GM21423 (cell line): ENCODE data around the gene TIA1.
"Not testable (repeated sequence)": the region's sequence is repeated elsewhere in the genome, so short reads cannot be mapped to it uniquely, and the experiment has no call there.

Source experiments
- ATAC-seq: cut with Tn5 transposase; IDR thresholded peaks from one replicate; pipeline ENCODE4 v1.9.1; 2021; ENCODE audit warnings: mild to moderate bottlenecking, moderate library complexity; ENCODE audit not compliant: unreplicated experiment

TIA1 gene

DNA sequence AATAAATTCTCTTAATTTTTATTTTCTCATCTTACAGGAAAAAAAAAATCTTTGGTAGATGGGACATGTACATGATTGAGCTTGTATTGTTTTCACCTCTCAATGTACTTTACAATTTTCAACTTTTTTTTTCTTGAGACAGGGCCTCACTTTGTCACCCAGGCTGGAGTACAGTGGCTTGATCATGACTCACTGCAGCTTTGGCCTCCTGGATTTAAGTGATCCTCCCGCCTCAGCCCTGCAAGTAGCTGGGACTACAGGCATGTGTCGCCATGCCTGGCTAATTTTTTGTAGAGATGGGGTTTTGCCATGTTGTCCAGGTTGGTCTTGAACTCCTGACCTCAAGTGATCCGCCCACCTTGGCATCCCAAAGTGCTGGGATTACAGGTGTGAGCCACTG is 25.1 kb downstream of the TIA1 start:
- not testable (repeated sequence) for ATAC-seq

- no peak for ATAC-seq
These were observed 33.4 kb downstream of the TIA1 start for GRCh38 chr2:70214953-70215549.

DNA sequence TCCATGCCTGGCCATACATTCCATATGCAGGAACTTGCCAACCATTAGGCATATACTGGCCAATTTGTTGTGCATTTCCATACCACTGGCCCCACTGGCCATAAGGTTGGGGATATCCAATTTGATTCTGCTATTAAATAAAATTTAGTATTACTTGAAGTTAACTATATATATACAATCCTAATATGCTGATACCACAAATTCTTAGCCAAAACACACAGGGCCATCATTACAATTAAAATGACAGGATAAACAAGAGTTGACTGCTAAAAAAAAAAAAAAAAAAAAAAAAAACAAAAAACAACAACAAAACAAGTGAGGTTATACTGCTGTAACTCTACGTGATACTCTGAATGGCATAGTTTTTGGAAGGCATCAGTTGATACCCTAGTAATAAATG is 34.1 kb downstream of the TIA1 start:
- ATAC-seq: no peak

DNA sequence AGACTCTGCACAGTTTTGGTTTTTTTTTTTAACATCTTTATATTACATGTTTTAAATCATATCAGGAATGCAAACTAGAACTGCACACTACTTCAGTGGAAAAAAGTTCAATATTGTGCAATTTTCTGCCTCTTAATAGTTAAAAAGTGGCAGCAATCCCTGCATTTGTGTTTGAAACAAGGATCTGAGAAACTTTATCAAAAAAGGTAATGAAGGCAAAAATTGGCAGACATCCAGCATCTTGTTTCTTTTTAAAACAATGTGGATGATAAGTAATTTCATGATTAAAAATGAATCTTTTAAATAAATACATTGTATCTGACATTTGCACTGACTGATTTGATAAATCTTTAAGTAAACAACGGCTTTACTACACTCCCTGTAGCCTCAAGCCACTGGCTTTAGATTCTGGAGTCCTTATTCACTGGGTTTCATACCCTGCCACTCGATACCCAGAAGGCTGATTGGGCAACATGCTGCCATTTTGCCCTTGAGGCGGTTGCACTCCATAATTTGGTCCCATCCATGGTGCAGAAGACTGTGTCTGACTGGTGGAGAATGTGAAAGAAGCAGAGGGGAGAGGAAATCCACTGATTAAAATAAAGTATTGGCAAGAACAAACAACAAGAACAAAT is 36.0 kb downstream of the TIA1 start:
- no peak for ATAC-seq

DNA sequence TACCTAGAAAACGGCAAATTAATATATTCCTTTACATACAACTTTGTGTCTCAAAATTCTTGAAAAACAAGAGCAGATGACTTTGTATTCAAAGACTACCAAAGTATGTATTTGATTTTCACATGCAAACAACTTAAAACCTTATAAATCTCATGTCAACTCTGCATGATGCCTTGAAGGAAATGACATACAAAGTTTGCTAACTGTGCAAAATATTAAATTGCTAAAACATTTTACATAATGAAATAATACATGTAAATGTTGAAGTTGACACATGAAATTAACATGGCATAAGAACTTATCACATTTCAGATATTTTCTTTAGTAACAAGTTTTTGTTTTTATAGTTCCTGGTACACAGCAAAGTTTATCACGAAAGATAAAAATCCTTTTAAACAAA is 36.8 kb downstream of the TIA1 start:
- no peak for ATAC-seq

DNA sequence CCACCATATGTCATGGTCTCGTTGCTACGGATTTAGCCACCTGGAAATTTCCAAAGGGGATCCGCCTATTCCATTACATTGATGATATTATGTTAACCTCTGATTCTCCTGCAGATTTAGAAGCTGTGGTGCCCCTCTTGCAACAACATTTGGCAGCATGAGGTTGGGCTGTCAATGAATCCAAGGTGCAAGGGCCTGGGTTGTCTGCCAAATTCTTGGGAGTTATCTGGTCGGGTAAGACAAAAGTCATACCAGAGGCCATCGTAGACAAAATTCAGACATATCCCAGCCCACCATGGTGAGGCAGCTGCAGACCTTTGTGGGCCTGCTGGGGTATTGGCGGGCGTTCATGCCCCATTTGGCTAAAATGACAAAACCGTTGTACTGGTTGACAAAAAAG is 44.0 kb downstream of the TIA1 start:
- no peak for ATAC-seq

DNA sequence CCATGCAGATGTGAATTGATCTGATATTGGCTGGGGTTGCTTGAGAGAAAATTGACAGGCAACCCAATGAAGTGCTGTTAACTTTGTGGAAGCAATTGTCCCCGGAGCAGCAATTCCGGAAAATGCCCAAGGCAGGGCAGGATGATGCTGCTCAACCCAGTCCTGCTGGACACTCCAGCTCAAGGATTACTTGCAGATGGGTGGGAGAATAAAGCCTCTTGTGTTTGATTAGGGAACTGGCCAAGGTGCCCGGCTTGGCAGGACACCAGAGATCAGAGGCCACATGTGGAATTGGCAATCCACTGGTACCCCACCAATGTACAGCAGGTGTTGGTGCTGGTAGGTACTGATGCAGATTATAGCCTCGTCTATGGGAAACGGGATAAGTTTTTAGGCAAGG is 45.3 kb downstream of the TIA1 start:
- no peak for ATAC-seq

DNA sequence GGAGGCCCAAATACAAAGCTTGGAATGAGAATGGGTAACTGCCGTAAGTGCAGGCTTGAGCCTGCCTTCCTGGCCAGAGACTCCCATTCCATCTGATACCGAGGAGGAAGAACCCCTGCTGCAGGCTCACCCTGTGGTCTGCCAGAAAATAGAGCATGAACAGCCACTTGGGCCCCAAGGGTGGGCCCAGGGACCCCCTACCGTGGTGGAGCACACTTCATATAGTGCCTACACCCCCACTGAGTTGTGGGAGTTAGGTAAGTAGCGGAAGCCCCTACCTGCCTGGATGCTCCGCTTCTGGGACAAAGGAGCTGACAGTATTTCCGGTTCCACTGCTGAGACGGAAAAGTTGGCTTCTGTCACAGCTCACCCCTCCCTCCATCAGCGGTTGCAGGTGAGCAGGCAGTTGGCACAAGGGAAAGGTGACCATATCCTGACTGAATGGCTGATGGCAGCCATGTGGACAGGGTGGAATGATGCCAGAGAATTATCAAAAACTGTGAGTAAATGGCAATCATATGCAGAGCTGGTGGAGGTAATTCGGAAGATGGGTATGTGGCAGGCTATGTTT is 46.1 kb downstream of the TIA1 start:
- ATAC-seq: no peak

GRCh38 chr2:70201831-70202230 is 46.6 kb downstream of the TIA1 start:
- ATAC-seq: no peak

DNA sequence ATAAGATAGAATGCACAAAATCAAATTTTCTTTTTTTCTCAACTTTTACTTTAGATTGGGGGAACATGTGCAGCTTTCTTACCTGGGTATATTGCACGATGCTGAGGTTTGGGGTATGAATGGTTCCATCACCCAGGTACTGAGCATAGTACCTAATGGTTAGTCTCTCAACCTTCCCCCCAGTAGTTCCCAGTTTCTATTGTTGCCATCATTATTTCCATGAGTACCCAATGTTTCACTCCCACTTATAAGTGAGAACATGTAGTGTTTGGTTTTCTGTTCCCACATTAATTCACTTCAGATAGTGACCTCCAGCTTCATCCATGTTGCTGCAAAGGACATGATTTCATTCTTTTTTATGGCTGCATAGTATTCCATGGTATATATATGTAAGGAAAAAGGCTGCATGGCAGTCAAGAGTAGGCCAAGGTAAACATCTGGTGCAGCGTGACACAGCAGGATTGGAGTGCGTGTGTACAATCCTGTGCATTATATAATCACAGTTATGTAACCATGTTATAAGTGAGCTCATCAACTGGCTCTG is 47.1 kb downstream of the TIA1 start:
- no peak for ATAC-seq

- ATAC-seq: no peak
These were observed 49.0 kb downstream of the TIA1 start for GRCh38 chr2:70199320-70199864.

GRCh38 chr2:70192516-70192915 is 55.9 kb downstream of the TIA1 start:
- no peak for ATAC-seq

GRCh38 chr2:70191244-70191735 is 57.1 kb downstream of the TIA1 start:
- ATAC-seq: no peak

- peak; percentile 86 for ATAC-seq
These were observed 57.8 kb downstream of the TIA1 start, which contains the start of gene C2orf42 for GRCh38 chr2:70190418-70191243. Gene C2orf42, minus strand, starts transcription at chr2:70191019. Its CDS starts 9,034 bp downstream, at chr2:70181985.

DNA sequence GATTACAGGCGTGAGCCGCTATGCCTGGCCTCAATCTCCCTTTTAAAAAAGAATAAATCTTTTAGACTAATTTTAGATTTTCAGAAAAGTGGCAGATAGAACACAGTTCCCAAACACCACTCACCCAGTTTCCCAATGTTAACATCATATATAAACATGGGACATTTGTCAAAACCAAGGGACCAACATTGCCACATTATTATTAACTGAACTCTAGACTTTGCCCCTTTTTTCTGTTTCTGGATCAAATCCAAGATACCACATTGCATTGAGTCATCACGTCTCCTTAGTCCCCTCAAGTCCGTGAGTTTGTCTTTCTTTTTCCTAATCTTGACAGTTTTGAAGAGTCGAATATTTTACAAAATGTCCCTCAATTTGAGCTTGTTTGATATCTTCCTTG is 60.0 kb downstream of the TIA1 start:
- no peak for ATAC-seq

DNA sequence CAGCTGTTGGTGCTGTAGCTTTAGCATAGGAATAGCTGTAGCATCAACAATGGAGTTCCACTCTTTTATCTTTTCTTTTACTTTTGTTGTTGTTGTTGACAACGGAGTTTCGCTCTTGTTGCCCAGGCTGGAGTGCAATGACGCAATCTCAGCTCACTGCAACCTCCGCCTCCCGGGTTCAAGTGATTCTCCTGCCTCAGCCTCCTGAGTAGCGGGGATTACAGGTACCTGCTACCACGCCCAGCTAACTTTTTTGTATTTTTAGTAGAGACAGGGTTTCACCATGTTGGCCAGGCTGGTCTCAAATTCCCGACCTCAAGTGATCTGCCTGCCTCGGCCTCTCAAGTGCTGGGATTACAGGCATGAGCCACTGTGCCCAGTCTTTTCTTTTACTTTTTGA is 61.3 kb downstream of the TIA1 start:
- ATAC-seq: not testable (repeated sequence)

DNA sequence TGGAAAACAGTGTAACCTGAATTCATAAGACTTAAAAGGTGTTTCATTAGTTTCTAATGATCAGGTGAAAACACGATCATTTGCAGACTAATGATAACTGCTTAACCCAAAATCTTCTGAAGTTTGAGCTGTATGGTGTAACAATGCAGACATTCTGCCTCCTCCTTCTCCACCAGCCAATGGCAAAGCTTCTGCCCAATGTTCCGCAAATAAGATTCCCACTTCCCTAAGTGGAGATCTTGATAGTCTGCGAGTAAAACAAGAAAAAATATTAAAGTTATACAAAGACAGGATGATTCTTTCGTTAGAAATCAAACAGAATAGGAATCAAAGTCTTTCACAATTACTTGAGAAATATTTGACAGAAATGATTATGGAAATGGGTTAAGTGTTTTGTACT is 65.7 kb downstream of the TIA1 start:
- ATAC-seq: no peak

DNA sequence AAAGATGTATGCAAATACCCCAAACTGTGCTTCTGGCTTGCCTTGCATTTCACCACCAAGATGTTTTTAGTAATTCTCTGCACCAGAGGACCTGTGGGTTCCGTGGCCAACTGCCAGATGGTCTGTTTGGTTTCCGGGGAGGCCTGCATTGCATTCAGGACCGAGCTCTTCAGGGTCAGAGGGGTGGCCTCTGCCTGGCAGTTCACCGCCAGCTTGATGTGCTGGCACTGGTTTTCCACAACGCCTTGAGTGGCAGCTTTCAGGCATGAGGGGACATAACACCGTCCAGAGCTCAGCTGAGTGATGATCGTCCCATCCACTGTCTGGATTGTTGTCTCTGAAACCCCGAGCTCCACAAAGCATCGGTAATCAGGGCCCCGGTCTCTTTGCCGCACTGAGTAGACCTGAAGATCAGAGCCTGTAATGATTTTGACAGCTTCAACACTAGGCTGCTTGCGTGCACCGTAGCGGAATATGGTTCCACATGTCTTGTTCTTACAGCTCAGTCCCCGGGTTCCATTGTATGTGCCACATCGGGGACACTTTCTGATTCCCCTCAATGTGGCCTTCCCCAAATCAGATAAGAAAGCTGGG is 67.0 kb downstream of the TIA1 start:
- peak; percentile 67 for ATAC-seq

GRCh38 chr2:70173520-70173919 is 74.9 kb downstream of the TIA1 start:
- ATAC-seq: no peak

GRCh38 chr2:70169654-70170245 is 78.7 kb downstream of the TIA1 start:
- not testable (repeated sequence) for ATAC-seq
